HCT116 (cell line): Measurements from ENCODE around the gene UBAC2. TPM values are rescaled to one million over a fixed set of nuclear protein-coding genes. Genes with fewer than 3 reads are reported as not detected.

Source experiments
- ATAC-seq: fragments of 200-7000 bp; cut with Tn5 transposase; 2 replicates; pipeline ENCODE4 v1.9.1; 2020; ENCODE audit warnings: mild to moderate bottlenecking, moderate library complexity
- BruUV-seq: library from RNA; stranded (reverse); fragments of 400-500 nt; replicated peaks from 2 replicates; lab custom pipeline; 2021; lab: Mats Ljungman, UMichigan
- CTCF ChIA-PET: fragments of 300-600 bp; sonication (Branson Sonifier 250); formaldehyde crosslinking; loops from one replicate; lab custom pipeline; 2021; ENCODE audit warnings: antibody characterized with exemption; lab: Charles Lee
- POLR2A ChIA-PET: fragments of 300-600, 350-600 bp; sonication (Branson Sonifier 250); formaldehyde crosslinking; loops from one replicate; lab custom pipeline; 2021; ENCODE audit warnings: antibody characterized with exemption; lab: Charles Lee
- RAD21 ChIA-PET, 2 experiments: fragments of 300-600 bp; sonication (Branson Sonifier 250); formaldehyde crosslinking; loops; one replicate each; lab custom pipeline; 2023; ENCODE audit warnings: low total read pairs in 2 of 2; ENCODE audit not compliant: uncharacterized antibody in 2 of 2, unreplicated experiment in 2 of 2, low non-redundant PET in 1 of 2; lab: Charles Lee
- DNase-seq: peaks from one replicate; pipeline ENCODE4 v3.0.0-alpha.2; 2010; ENCODE audit warnings: low read depth, low spot score
- H2AFZ ChIP-seq: fragments of 200-600 bp; shearing (Covaris generic), sonication (generic); 2 replicates; pipeline ENCODE4 v1.6.1; 2017; ENCODE audit warnings: low read depth, mixed run types, mixed read lengths, antibody characterized with exemption, low read length; ENCODE audit not compliant: poor library complexity, severe bottlenecking
- H3K27ac ChIP-seq: 2 replicates; pipeline ENCODE4 v1.5.1; 2012; ENCODE audit warnings: low read depth, low read length
- H3K27me3 ChIP-seq: fragments of 200-600 bp; sonication (generic); 2 replicates; pipeline ENCODE4 v1.6.1; 2016; ENCODE audit warnings: mixed run types, low read length, mixed read lengths; ENCODE audit not compliant: insufficient read depth
- H3K36me3 ChIP-seq, 2 experiments: fragments of 200-500 bp in 1 of 2; fragments of 200-600 bp in 1 of 2; sonication (Bioruptor generic) in 1 of 2; sonication (generic) in 1 of 2; 2 replicates each; pipeline versions ENCODE4 v1.5.1 to v1.6.1; 2014 to 2016; ENCODE audit warnings: low read length in 2 of 2, inconsistent platforms in 1 of 2, mixed read lengths in 1 of 2, mixed run types in 1 of 2; ENCODE audit not compliant: insufficient read depth in 2 of 2, control insufficient read depth in 1 of 2
- H3K4me1 ChIP-seq, 2 experiments: fragments of 200-600 bp in 1 of 2; sonication (generic) in 1 of 2; 2 replicates each; pipeline versions ENCODE4 v1.5.1 to v1.6.1; 2012 to 2017; ENCODE audit warnings: low read length in 2 of 2, inconsistent platforms in 1 of 2, mild to moderate bottlenecking in 1 of 2, mixed read lengths in 1 of 2, mixed run types in 1 of 2, moderate library complexity in 1 of 2; ENCODE audit not compliant: insufficient read depth in 2 of 2, control insufficient read depth in 1 of 2
- H3K4me2 ChIP-seq: fragments of 200-600 bp; sonication (generic); 2 replicates; pipeline ENCODE4 v1.6.1; 2017; ENCODE audit warnings: mixed run types, low read length, mixed read lengths
- H3K4me3 ChIP-seq, 2 experiments: fragments of 200-600 bp in 1 of 2; sonication (generic) in 1 of 2; replicated peaks in 1 of 2; 2 replicates each; pipeline ENCODE4 v1.5.1; 2011 to 2016; ENCODE audit warnings: low read length in 2 of 2, control low read depth in 1 of 2, low read depth in 1 of 2, mild to moderate bottlenecking in 1 of 2, mixed read lengths in 1 of 2, mixed run types in 1 of 2
- H3K79me2 ChIP-seq: fragments of 200-600 bp; sonication (generic); 2 replicates; pipeline ENCODE4 v1.6.1; 2017; ENCODE audit warnings: mild to moderate bottlenecking, mixed run types, low read length, moderate library complexity, mixed read lengths; ENCODE audit not compliant: insufficient read depth
- H3K9ac ChIP-seq: fragments of 200-600 bp; sonication (generic); 2 replicates; pipeline ENCODE4 v1.6.1; 2016; ENCODE audit warnings: low read length, mixed read lengths
- H3K9me2 ChIP-seq: fragments of 200-600 bp; sonication (generic), shearing (Covaris generic); 2 replicates; pipeline ENCODE4 v1.6.1; 2017; ENCODE audit warnings: mixed run types, mild to moderate bottlenecking, moderate library complexity; ENCODE audit not compliant: insufficient read depth
- H3K9me3 ChIP-seq, 2 experiments: fragments of 200-500 bp in 1 of 2; fragments of 200-600 bp in 1 of 2; sonication (Bioruptor generic) in 1 of 2; sonication (generic) in 1 of 2; 2 replicates each; pipeline ENCODE4 v1.6.1; 2014 to 2017; ENCODE audit warnings: low read length in 2 of 2, mixed read lengths in 2 of 2, inconsistent platforms in 1 of 2, low read depth in 1 of 2, mild to moderate bottlenecking in 1 of 2, mixed run types in 1 of 2, moderate library complexity in 1 of 2; ENCODE audit not compliant: control insufficient read depth in 1 of 2, insufficient read depth in 1 of 2
- H4K20me1 ChIP-seq: fragments of 200-600 bp; sonication (generic), shearing (Covaris generic); 2 replicates; pipeline ENCODE4 v1.6.1; 2017; ENCODE audit warnings: mixed run types, mild to moderate bottlenecking, moderate library complexity; ENCODE audit not compliant: insufficient read depth
- CEBPB ChIP-seq: IDR thresholded peaks from 2 replicates; pipeline ENCODE4 v1.6.1; 2012; ENCODE audit warnings: low read depth
- ELF1 ChIP-seq: IDR thresholded peaks from 2 replicates; pipeline ENCODE4 v1.6.1; 2012; ENCODE audit warnings: low read depth, borderline replicate concordance
- EZH2 ChIP-seq: fragments of 200-600 bp; sonication (generic); IDR thresholded peaks from 2 replicates; pipeline ENCODE4 v1.6.1; 2017; ENCODE audit warnings: antibody characterized with exemption, mixed run types
- JUND ChIP-seq: IDR thresholded peaks from 2 replicates; pipeline ENCODE4 v1.6.1; 2012
- MAX ChIP-seq: IDR thresholded peaks from 2 replicates; pipeline ENCODE4 v1.6.1; 2012
- POLR2A ChIP-seq: IDR thresholded peaks from 2 replicates; pipeline ENCODE4 v1.7.0; 2011; ENCODE audit warnings: borderline replicate concordance; ENCODE audit not compliant: insufficient read depth, insufficient read length; ENCODE audit errors: extremely low read depth
- REST ChIP-seq: IDR thresholded peaks from 2 replicates; pipeline ENCODE4 v1.6.1; 2012; ENCODE audit warnings: low read depth
- SP1 ChIP-seq: IDR thresholded peaks from 2 replicates; pipeline ENCODE4 v1.6.1; 2012; ENCODE audit warnings: low read depth
- SRF ChIP-seq: IDR thresholded peaks from 2 replicates; pipeline ENCODE4 v1.6.1; 2012; ENCODE audit warnings: low read depth
- YY1 ChIP-seq: IDR thresholded peaks from 2 replicates; pipeline ENCODE4 v1.6.1; 2011; ENCODE audit warnings: low read length, low read depth, moderate library complexity, mild to moderate bottlenecking; ENCODE audit not compliant: insufficient replicate concordance; ENCODE audit errors: extremely low read depth
- ZBTB33 ChIP-seq: IDR thresholded peaks from 2 replicates; pipeline ENCODE4 v1.6.1; 2011; ENCODE audit warnings: mild to moderate bottlenecking, low read length, moderate library complexity; ENCODE audit not compliant: insufficient replicate concordance; ENCODE audit errors: extremely low read depth
- ZFX ChIP-seq: fragments of 450-650 bp; IDR thresholded peaks from 2 replicates; pipeline ENCODE4 v1.6.1; 2017
- ZNF274 ChIP-seq: fragments of 200-500 bp; sonication (Bioruptor generic); IDR thresholded peaks from 2 replicates; pipeline ENCODE4 v1.6.1; 2014; ENCODE audit warnings: mild to moderate bottlenecking, low read depth, low read length, inconsistent platforms
- intact Hi-C: fragments of 100-400 bp; cut with micrococcal nuclease; formaldehyde crosslinking; loops from 2 replicates; pipeline ENCODE4 v1.10.0; 2022
- total RNA-seq: library from RNA; stranded (reverse); gene quantifications from one replicate; pipeline ENCODE4 v1.2.1, GENCODE V29; 2021; ENCODE audit not compliant: unreplicated experiment

UBAC2 gene
- total RNA-seq, 1 experiment from 2014 or later, result 67.4 TPM

- Histone ChIP-seq H2AFZ (no peak overlapping the region), H4K20me1 (no peaks in the 10 kb centered on the region), H3K4me2 (no peak overlapping the region), H3K9ac (no peak overlapping the region), H3K79me2 (no peaks in the 10 kb centered on the region), H3K9me3 (no peaks in the 10 kb centered on the region), H3K4me3 (no peak overlapping the region), H3K4me1 (peaks cover 5 to 37% of the 10 kb centered on the region in 2 experiments; a peak in 3 of 4 replicates), H3K27ac (no peak overlapping the region), H3K36me3 (no peaks in the 10 kb centered on the region), H3K27me3 (no peaks in the 10 kb centered on the region), H3K9me2 (no peaks in the 10 kb centered on the region)
- DNase-seq, result no peak
- TF ChIP-seq EZH2 (no peak), MAX (no peak), ZBTB33 (no peak), REST (no peak), YY1 (no peak), ZNF274 (no peak), SP1 (no peak), ELF1 (no peak), SRF (no peak), CEBPB (no peak), JUND (no peak), ZFX (no peak), POLR2A (no peak)
- BruUV-seq, result no TSS peak
- no peak for ATAC-seq
- ChIA-PET POLR2A (no interaction called here), CTCF (no interaction called here), RAD21 (no interaction called here)
- intact Hi-C loops, result no loop called here
Observed at GRCh38 chr13:99155821-99156220, 44.8 kb upstream of the UBAC2 start.
